IMR-90 (cell line): ENCODE results near the gene RIOK2.

ENCODE experiments used
- MAFK ChIP-seq: IDR thresholded peaks from 2 replicates; pipeline ENCODE4 v1.6.1; 2012; ENCODE audit warnings: low read depth, low read length, improper control_type of control experiment
- NFE2L2 ChIP-seq: fragments of 150-350 bp; IDR thresholded peaks from 2 replicates; pipeline ENCODE4 v1.6.1; 2016; ENCODE audit warnings: low read depth, mild to moderate bottlenecking, low read length
- POLR2A ChIP-seq: IDR thresholded peaks from 2 replicates; pipeline ENCODE4 v1.6.1; 2012; ENCODE audit warnings: mild to moderate bottlenecking, low read depth, low read length
- RAD21 ChIP-seq: IDR thresholded peaks from 2 replicates; pipeline ENCODE4 v1.6.1; 2012; ENCODE audit warnings: low read length, improper control_type of control experiment
- TF ChIP-seq, protein P1 (sequence below): fragments of 150-350 bp; IDR thresholded peaks from 2 replicates; pipeline ENCODE4 v1.6.1; 2016; ENCODE audit warnings: low read depth, mild to moderate bottlenecking, low read length, moderate library complexity, borderline replicate concordance
- TF ChIP-seq, protein P2 (sequence below): conservative IDR thresholded peaks from 2 replicates; pipeline ENCODE4 v1.5.1; 2012; ENCODE audit warnings: mild to moderate bottlenecking, low read depth, low read length, improper control_type of control experiment

DNA sequence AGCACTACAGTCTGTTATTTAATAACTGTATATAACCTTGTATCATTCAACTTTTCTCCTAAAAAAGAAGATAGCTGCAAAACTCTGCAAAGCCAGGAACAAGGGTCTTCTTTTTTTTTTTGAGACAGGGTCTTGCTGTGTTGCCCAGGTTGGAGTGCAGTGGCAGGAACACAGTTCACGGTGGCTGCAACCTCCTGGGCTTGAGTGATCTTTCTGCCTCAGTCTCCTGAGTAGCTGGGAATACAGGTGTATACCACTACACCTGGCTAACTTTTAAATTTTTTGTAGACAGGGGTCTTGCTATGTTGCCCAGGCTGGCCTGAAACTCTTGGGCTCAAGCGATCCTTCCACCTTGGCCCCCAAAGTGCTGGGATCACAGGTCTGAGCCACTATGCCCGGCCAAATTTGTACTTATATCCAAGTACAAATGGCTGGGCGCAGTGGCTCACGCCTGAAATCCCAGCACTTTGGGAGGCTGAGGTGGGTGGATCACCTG, 19.2 kb downstream of the RIOK2 start:
- no peak for TF ChIP-seq MAFK
- TF ChIP-seq NFE2L2 = no peak
- TF ChIP-seq, protein P1, sequence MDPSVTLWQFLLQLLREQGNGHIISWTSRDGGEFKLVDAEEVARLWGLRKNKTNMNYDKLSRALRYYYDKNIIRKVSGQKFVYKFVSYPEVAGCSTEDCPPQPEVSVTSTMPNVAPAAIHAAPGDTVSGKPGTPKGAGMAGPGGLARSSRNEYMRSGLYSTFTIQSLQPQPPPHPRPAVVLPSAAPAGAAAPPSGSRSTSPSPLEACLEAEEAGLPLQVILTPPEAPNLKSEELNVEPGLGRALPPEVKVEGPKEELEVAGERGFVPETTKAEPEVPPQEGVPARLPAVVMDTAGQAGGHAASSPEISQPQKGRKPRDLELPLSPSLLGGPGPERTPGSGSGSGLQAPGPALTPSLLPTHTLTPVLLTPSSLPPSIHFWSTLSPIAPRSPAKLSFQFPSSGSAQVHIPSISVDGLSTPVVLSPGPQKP = no peak
- TF ChIP-seq, protein P2, sequence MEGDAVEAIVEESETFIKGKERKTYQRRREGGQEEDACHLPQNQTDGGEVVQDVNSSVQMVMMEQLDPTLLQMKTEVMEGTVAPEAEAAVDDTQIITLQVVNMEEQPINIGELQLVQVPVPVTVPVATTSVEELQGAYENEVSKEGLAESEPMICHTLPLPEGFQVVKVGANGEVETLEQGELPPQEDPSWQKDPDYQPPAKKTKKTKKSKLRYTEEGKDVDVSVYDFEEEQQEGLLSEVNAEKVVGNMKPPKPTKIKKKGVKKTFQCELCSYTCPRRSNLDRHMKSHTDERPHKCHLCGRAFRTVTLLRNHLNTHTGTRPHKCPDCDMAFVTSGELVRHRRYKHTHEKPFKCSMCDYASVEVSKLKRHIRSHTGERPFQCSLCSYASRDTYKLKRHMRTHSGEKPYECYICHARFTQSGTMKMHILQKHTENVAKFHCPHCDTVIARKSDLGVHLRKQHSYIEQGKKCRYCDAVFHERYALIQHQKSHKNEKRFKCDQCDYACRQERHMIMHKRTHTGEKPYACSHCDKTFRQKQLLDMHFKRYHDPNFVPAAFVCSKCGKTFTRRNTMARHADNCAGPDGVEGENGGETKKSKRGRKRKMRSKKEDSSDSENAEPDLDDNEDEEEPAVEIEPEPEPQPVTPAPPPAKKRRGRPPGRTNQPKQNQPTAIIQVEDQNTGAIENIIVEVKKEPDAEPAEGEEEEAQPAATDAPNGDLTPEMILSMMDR = no peak
- no peak for TF ChIP-seq POLR2A
- no peak for TF ChIP-seq RAD21
